ENCODE measurements around the gene SCARB1. TPM values are rescaled to one million over a fixed set of nuclear protein-coding genes. Genes with fewer than 3 reads are reported as not detected.

Gene SCARB1
- total RNA-seq, 1 experiment from 2014 or later = 31.3 TPM

DNA sequence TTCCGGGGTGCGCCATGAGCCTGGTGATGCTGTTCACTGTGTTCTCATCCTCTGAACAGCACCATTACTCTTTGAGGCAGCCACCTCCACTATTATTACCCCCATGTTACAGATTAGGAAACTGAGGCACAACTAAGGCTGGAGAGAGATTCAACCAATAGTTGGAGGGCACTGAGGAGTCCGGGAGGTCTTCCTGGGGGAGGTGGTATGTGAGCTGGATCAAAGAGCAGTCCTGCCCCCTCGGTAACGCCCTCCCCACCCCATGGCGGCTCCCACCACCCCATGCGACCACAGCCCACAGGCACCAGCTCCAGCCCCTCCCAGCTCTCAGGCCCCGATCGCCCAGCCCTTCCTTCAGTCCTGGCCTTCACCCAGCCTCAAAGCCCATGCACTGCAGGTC, 43.5 kb downstream of the SCARB1 start:
- TF ChIP-seq, protein P1, sequence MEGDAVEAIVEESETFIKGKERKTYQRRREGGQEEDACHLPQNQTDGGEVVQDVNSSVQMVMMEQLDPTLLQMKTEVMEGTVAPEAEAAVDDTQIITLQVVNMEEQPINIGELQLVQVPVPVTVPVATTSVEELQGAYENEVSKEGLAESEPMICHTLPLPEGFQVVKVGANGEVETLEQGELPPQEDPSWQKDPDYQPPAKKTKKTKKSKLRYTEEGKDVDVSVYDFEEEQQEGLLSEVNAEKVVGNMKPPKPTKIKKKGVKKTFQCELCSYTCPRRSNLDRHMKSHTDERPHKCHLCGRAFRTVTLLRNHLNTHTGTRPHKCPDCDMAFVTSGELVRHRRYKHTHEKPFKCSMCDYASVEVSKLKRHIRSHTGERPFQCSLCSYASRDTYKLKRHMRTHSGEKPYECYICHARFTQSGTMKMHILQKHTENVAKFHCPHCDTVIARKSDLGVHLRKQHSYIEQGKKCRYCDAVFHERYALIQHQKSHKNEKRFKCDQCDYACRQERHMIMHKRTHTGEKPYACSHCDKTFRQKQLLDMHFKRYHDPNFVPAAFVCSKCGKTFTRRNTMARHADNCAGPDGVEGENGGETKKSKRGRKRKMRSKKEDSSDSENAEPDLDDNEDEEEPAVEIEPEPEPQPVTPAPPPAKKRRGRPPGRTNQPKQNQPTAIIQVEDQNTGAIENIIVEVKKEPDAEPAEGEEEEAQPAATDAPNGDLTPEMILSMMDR (conservative IDR thresholded peaks at IDR 0.05) = no peak
- no peak overlapping the region for H3K56ac ChIP-seq (ENCODE audit: insufficient read length, low read depth, low read length)
- H2BK12ac ChIP-seq (ENCODE audit: insufficient read length, low read depth, low read length) = no peak overlapping the region
- Mint-ChIP-seq H3K4me3 (no peak overlapping the region), H3K36me3 (ENCODE audit: insufficient read depth in 1 of 3, low read depth in 3 of 3) (peaks cover 0 to 6% (median 0%) of the 10 kb centered on the region in 3 experiments; a peak in 2 of 7 replicates), H3K27me3 (ENCODE audit: low read depth) (no peaks in the 10 kb centered on the region; the same call in 1 of the 2 replicates), H3K27ac (0 out of 7 replicates have a peak overlapping the region, but pooled peaks of 2 of the 3 experiments have one; percentile 10 to 81), H3K9me3 (no peaks in the 10 kb centered on the region; a peak in 1 of 5 replicates), H3K4me1 (peaks cover 29 to 33% of the 10 kb centered on the region in 2 experiments)
- H3K27me3 ChIP-seq (ENCODE audit: insufficient read depth, low read length) = no peaks in the 10 kb centered on the region
- no peak overlapping the region for H3K14ac ChIP-seq (ENCODE audit: insufficient read depth, low read length)
- no peak overlapping the region for H2AFZ ChIP-seq (ENCODE audit: low read length)
- no peaks in the 10 kb centered on the region for H3K23me2 ChIP-seq (ENCODE audit: insufficient read length, low read depth, low read length, poor library complexity, severe bottlenecking)
- H3K27ac ChIP-seq (ENCODE audit: insufficient read length, low read depth, low read length) = no peak overlapping the region
- H2AK5ac ChIP-seq (ENCODE audit: insufficient read length, low read length) = no peak overlapping the region
- H3K23ac ChIP-seq (ENCODE audit: insufficient read length, low read depth, low read length) = no peak overlapping the region
- H3K79me1 ChIP-seq (ENCODE audit: insufficient read depth, low read depth, low read length, poor library complexity, severe bottlenecking) = no peaks in the 10 kb centered on the region
- WGBS (ENCODE audit: extremely low coverage, insufficient read length, low lambda C conversion rate) = no CpG with 5 or more reads among the region's 9 CpGs
- no peak overlapping the region for H3K4me2 ChIP-seq (ENCODE audit: insufficient read depth, insufficient read length, low read length)
- H3K9ac ChIP-seq (ENCODE audit: extremely low read depth, insufficient read length, low read length) = no peak overlapping the region
- H4K20me1 ChIP-seq (ENCODE audit: control insufficient read depth, insufficient read depth, insufficient read length) = no peaks in the 10 kb centered on the region
- no peaks in the 10 kb centered on the region for H3K79me2 ChIP-seq (ENCODE audit: insufficient read depth, low read length)
- H3K4me1 ChIP-seq (ENCODE audit: insufficient read depth, low read length) = peaks cover 8% of the 10 kb centered on the region; the same call in 1 of the 2 replicates
- no peak overlapping the region for H4K8ac ChIP-seq (replicated peaks; ENCODE audit: insufficient read length, low read depth, low read length)
- no peaks in the 10 kb centered on the region for H3K9me3 ChIP-seq (ENCODE audit: control insufficient read depth, low read depth, low read length)
- no peak overlapping the region for H2BK5ac ChIP-seq (ENCODE audit: insufficient read length, low read length)
- H3K4ac ChIP-seq (ENCODE audit: low read depth, low read length) = no peak overlapping the region
- H2BK20ac ChIP-seq (ENCODE audit: low read depth, low read length, poor library complexity, severe bottlenecking) = no peak overlapping the region
- H3K18ac ChIP-seq (ENCODE audit: insufficient read length, low read depth, low read length) = no peak overlapping the region
- H4K5ac ChIP-seq (ENCODE audit: insufficient read length, low read depth, low read length) = no peak overlapping the region
- DNase-seq = no peak
- no peak overlapping the region for H2BK15ac ChIP-seq (ENCODE audit: low read depth, low read length)
- no peak overlapping the region for H4K91ac ChIP-seq (ENCODE audit: insufficient read length, low read depth, low read length)
- no peak overlapping the region for H2BK120ac ChIP-seq (ENCODE audit: low read depth, low read length, poor library complexity, severe bottlenecking)
- no peak overlapping the region for H3T11ph ChIP-seq (ENCODE audit: low read length)
